SK-N-SH treated with all-trans-retinoic acid at 6 μM for 48 hours (cell line): ENCODE data around the gene MRGPRD.

Experiments used
- ATAC-seq: fragments of 200-7000 bp; cut with Tn5 transposase; 3 replicates; pipeline ENCODE4 v1.9.1; 2020; ENCODE audit warnings: mild to moderate bottlenecking, moderate library complexity
- ARNTL ChIP-seq: fragments of 450-650 bp; formaldehyde crosslinking; IDR thresholded peaks from 2 replicates; pipeline ENCODE4 v1.5.0; 2020; ENCODE audit warnings: low read depth, mild to moderate bottlenecking, moderate library complexity, borderline replicate concordance
- BACH2 ChIP-seq: fragments of 250-450 bp; sonication (Bioruptor Pico); IDR thresholded peaks from 2 replicates; pipeline ENCODE4 v1.9.0; 2021; ENCODE audit warnings: mild to moderate bottlenecking, borderline replicate concordance
- CREB5 ChIP-seq: fragments of 250-450 bp; sonication (Bioruptor Pico); IDR thresholded peaks from 2 replicates; pipeline ENCODE4 v1.5.1; 2020; ENCODE audit warnings: low read depth, mild to moderate bottlenecking, moderate library complexity
- CSDC2 ChIP-seq: fragments of 250-450 bp; sonication (Bioruptor Pico); IDR thresholded peaks from 2 replicates; pipeline ENCODE4 v1.5.0; 2020; ENCODE audit warnings: mild to moderate bottlenecking, moderate library complexity
- CSRNP3 ChIP-seq: fragments of 250-450 bp; sonication (Bioruptor Pico); IDR thresholded peaks from 2 replicates; pipeline ENCODE4 v1.5.1; 2021; ENCODE audit warnings: mild to moderate bottlenecking, moderate library complexity
- ESRRG ChIP-seq: fragments of 250-450 bp; sonication (Bioruptor Pico); IDR thresholded peaks from 2 replicates; pipeline ENCODE4 v1.6.1; 2021; ENCODE audit warnings: mild to moderate bottlenecking
- GLIS3 ChIP-seq: fragments of 250-450 bp; sonication (Bioruptor Pico); IDR thresholded peaks from 2 replicates; pipeline ENCODE4 v1.5.0; 2020; ENCODE audit warnings: mild to moderate bottlenecking, moderate library complexity
- ISL1 ChIP-seq: fragments of 250-450 bp; sonication (Bioruptor Pico); IDR thresholded peaks from 2 replicates; pipeline ENCODE4 v2.1.2; 2022; ENCODE audit warnings: mild to moderate bottlenecking, moderate library complexity
- OSR1 ChIP-seq: fragments of 250-450 bp; sonication (Bioruptor Pico); IDR thresholded peaks from 2 replicates; pipeline ENCODE4 v1.8.0; 2022; ENCODE audit warnings: moderate library complexity, mild to moderate bottlenecking, inconsistent platforms
- PATZ1 ChIP-seq: fragments of 250-450 bp; sonication (Bioruptor Pico); IDR thresholded peaks from 2 replicates; pipeline ENCODE4 v1.8.0; 2020; ENCODE audit warnings: mild to moderate bottlenecking, moderate library complexity, borderline replicate concordance
- POU6F1 ChIP-seq: fragments of 250-450 bp; sonication (Bioruptor Pico); IDR thresholded peaks from 2 replicates; pipeline ENCODE4 v1.8.0; 2021; ENCODE audit warnings: low read depth, mild to moderate bottlenecking, moderate library complexity, borderline replicate concordance
- PPARA ChIP-seq: fragments of 250-450 bp; sonication (Bioruptor Pico); IDR thresholded peaks from 2 replicates; pipeline ENCODE4 v1.5.0; 2020; ENCODE audit warnings: mild to moderate bottlenecking, borderline replicate concordance
- RARB ChIP-seq: fragments of 250-450 bp; sonication (Bioruptor Pico); IDR thresholded peaks from 2 replicates; pipeline ENCODE4 v1.8.0; 2021; ENCODE audit warnings: mild to moderate bottlenecking, moderate library complexity
- SNAI2 ChIP-seq: fragments of 250-450 bp; sonication (Bioruptor Pico); IDR thresholded peaks from 2 replicates; pipeline ENCODE4 v1.5.0; 2020; ENCODE audit warnings: mild to moderate bottlenecking, moderate library complexity
- TOX ChIP-seq: fragments of 250-450 bp; sonication (Bioruptor Pico); IDR thresholded peaks from 2 replicates; pipeline ENCODE4 v1.8.0; 2021; ENCODE audit warnings: mild to moderate bottlenecking, moderate library complexity, borderline replicate concordance
- TSHZ2 ChIP-seq: fragments of 250-450 bp; sonication (Bioruptor Pico); IDR thresholded peaks from 2 replicates; pipeline ENCODE4 v1.5.0; 2020; ENCODE audit warnings: mild to moderate bottlenecking, moderate library complexity
- ZC3H10 ChIP-seq: fragments of 250-450 bp; sonication (Bioruptor Pico); IDR thresholded peaks from 2 replicates; pipeline ENCODE4 v1.5.1; 2021; ENCODE audit warnings: mild to moderate bottlenecking, moderate library complexity
- ZFP3 ChIP-seq: fragments of 250-450 bp; sonication (Bioruptor Pico); IDR thresholded peaks from 2 replicates; pipeline ENCODE4 v1.5.0; 2020; ENCODE audit warnings: mild to moderate bottlenecking, moderate library complexity
- ZFP30 ChIP-seq: fragments of 450-650 bp; formaldehyde crosslinking; IDR thresholded peaks from 2 replicates; pipeline ENCODE4 v1.5.0; 2022; ENCODE audit warnings: mild to moderate bottlenecking, moderate library complexity
- ZNF565 ChIP-seq: fragments of 450-650 bp; formaldehyde crosslinking; conservative IDR thresholded peaks from 2 replicates; pipeline ENCODE4 v1.5.0; 2020; ENCODE audit warnings: low read depth, mild to moderate bottlenecking, moderate library complexity

The MRGPRD gene

GRCh38 chr11:68931911-68932310 is 48.9 kb downstream of the MRGPRD start:
- no peak for ATAC-seq
- TF ChIP-seq RARB (CRISPR knock-in tag) = no peak
- TF ChIP-seq ESRRG (CRISPR knock-in tag) = no peak
- TF ChIP-seq TSHZ2 (CRISPR knock-in tag) = no peak
- TF ChIP-seq OSR1 (CRISPR knock-in tag) = no peak
- TF ChIP-seq CSRNP3 = no peak
- TF ChIP-seq ISL1 = no peak
- no peak for TF ChIP-seq POU6F1 (CRISPR knock-in tag)
- no peak for TF ChIP-seq ARNTL (CRISPR knock-in tag)
- TF ChIP-seq ZC3H10 (CRISPR knock-in tag) = no peak
- TF ChIP-seq CSDC2 (CRISPR knock-in tag) = no peak
- no peak for TF ChIP-seq CREB5 (CRISPR knock-in tag)
- no peak for TF ChIP-seq PATZ1 (CRISPR knock-in tag)
- no peak for TF ChIP-seq GLIS3 (CRISPR knock-in tag)
- no peak for TF ChIP-seq ZNF565 (CRISPR knock-in tag)
- no peak for TF ChIP-seq TOX (CRISPR knock-in tag)
- no peak for TF ChIP-seq ZFP3 (CRISPR knock-in tag)
- TF ChIP-seq BACH2 = no peak
- TF ChIP-seq PPARA (CRISPR knock-in tag) = no peak

- ATAC-seq = no peak
- TF ChIP-seq ISL1 (no peak), TSHZ2 (CRISPR knock-in tag) (no peak), CREB5 (CRISPR knock-in tag) (no peak), PATZ1 (CRISPR knock-in tag) (no peak), ZFP30 (CRISPR knock-in tag) (no peak), RARB (CRISPR knock-in tag) (no peak), SNAI2 (CRISPR knock-in tag) (no peak), BACH2 (no peak), CSRNP3 (no peak), ZC3H10 (CRISPR knock-in tag) (no peak), PPARA (CRISPR knock-in tag) (no peak), GLIS3 (CRISPR knock-in tag) (no peak)
Measured at GRCh38 chr11:68930991-68931855, 49.6 kb downstream of the MRGPRD start.
